Measurements from ENCODE around the gene DCDC2C. TPM values are rescaled to one million over a fixed set of nuclear protein-coding genes. Genes with fewer than 3 reads are reported as not detected.

The DCDC2C gene
- total RNA-seq, 6 experiments from 2014 or later: not detected

DNA sequence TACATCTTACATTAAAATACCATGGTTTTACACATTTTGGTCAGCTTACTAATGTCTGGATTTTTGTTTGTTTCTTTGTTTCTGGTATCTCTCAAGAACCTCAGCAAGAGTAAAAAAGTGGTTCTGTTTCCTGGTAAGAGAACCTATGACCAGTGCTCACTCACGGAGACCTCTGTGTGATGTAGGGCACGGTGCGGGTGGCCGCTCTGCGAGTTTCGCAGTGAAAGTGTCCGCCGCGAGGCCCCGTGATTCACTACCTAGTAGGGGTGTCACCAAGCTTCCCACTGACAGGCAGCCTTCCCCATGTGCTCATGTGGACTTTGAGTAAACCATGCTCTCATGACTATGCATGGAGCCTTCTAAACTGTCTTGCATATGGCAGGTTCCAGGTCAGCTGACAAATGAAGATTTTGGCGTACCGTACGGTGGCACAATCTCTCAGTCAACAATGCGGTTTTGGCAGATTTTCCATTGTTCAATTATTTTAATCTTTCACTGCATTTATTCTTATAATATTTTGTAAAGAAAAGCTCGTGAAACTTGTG lies 137.3 kb downstream of the DCDC2C start:
- TF ChIP-seq CTCF (IDR thresholded peaks at IDR 0.05): no peak
- H3K4me3 Mint-ChIP-seq: no peak overlapping the region
- DNase-seq: no peak
- peaks cover 56% of the 10 kb centered on the region for H3K9me3 Mint-ChIP-seq
- H3K36me3 Mint-ChIP-seq (ENCODE audit: low read depth): peaks cover 4% of the 10 kb centered on the region; the same call in 1 of the 2 replicates
- no peaks in the 10 kb centered on the region for H3K4me1 Mint-ChIP-seq (ENCODE audit: low read depth)
- H3K27ac Mint-ChIP-seq: no peak overlapping the region
- no peaks in the 10 kb centered on the region for H3K27me3 Mint-ChIP-seq (ENCODE audit: insufficient read depth)

DNA sequence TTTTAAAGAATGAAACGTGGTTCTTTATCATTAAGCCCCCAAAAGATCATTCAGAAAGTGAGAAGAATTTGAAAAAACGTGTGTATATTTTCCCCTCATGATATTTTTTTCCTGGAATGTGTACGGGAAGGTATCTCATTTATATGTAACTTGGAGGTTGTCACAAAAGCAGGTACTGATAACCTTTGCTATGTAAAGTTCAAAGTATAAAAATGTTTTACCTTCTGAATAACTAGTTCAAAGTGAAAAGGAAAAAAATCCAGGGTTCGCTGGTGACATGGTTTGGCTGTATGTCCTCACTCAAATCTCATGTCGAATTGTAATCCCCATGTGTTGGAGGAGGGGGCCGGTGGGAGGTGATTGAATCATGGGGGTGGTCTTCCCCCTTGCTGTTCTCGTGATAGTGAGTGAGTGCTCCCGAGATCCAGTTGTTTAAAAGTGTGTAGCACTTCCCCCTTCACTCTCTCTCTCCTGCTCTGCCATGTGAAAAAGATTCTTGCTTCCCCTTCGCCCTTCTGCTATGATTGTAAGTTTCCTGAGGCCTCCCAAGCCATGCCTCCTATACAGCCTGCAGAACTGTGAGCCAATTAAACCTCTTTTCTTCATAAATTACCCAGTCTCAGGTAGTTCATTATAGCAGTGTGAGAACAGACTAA lies 144.2 kb downstream of the DCDC2C start:
- Mint-ChIP-seq H3K4me3 (no peak overlapping the region), H3K27ac (no peak overlapping the region), H3K36me3 (ENCODE audit: low read depth) (peaks cover 4% of the 10 kb centered on the region), H3K9me3 (peaks cover 54% of the 10 kb centered on the region), H3K4me1 (ENCODE audit: low read depth) (no peaks in the 10 kb centered on the region), H3K27me3 (ENCODE audit: insufficient read depth) (no peaks in the 10 kb centered on the region; the same call in 1 of the 2 replicates)
- no peak for TF ChIP-seq CTCF (IDR thresholded peaks at IDR 0.05)
- no peak for DNase-seq

GRCh38 chr2:3848776-3849175 lies 145.4 kb downstream of the DCDC2C start:
- Mint-ChIP-seq H3K36me3 (ENCODE audit: low read depth) (peaks cover 4% of the 10 kb centered on the region), H3K27ac (no peak overlapping the region), H3K4me3 (no peak overlapping the region), H3K27me3 (ENCODE audit: insufficient read depth) (no peaks in the 10 kb centered on the region; the same call in 1 of the 2 replicates), H3K4me1 (ENCODE audit: low read depth) (no peaks in the 10 kb centered on the region), H3K9me3 (peaks cover 53% of the 10 kb centered on the region)
- TF ChIP-seq CTCF (IDR thresholded peaks at IDR 0.05): no peak
- DNase-seq: no peak

GRCh38 chr2:3849213-3849612 lies 145.8 kb downstream of the DCDC2C start:
- Mint-ChIP-seq H3K9me3 (peaks cover 52% of the 10 kb centered on the region), H3K27me3 (ENCODE audit: insufficient read depth) (no peaks in the 10 kb centered on the region; the same call in 1 of the 2 replicates), H3K4me3 (no peak overlapping the region), H3K4me1 (ENCODE audit: low read depth) (no peaks in the 10 kb centered on the region), H3K36me3 (ENCODE audit: low read depth) (peaks cover 4% of the 10 kb centered on the region; the same call in 1 of the 2 replicates), H3K27ac (no peak overlapping the region)
- no peak for TF ChIP-seq CTCF (IDR thresholded peaks at IDR 0.05)
- no peak for DNase-seq

GRCh38 chr2:3857576-3857975 lies 154.2 kb downstream of the DCDC2C start:
- Mint-ChIP-seq H3K27me3 (ENCODE audit: insufficient read depth) (no peaks in the 10 kb centered on the region), H3K4me1 (ENCODE audit: low read depth) (no peaks in the 10 kb centered on the region)

More at GRCh38 chr2:3857576-3857975, 154.2 kb downstream of the DCDC2C start:
- TF ChIP-seq CTCF (IDR thresholded peaks at IDR 0.05): no peak
- DNase-seq: no peak
- Mint-ChIP-seq H3K4me3 (no peak overlapping the region), H3K9me3 (peaks cover 45% of the 10 kb centered on the region), H3K27ac (no peak overlapping the region), H3K36me3 (ENCODE audit: low read depth) (no peaks in the 10 kb centered on the region)

Data from HFFc6 (cell line).